Measurements from ENCODE around the gene GPHN.

DNA sequence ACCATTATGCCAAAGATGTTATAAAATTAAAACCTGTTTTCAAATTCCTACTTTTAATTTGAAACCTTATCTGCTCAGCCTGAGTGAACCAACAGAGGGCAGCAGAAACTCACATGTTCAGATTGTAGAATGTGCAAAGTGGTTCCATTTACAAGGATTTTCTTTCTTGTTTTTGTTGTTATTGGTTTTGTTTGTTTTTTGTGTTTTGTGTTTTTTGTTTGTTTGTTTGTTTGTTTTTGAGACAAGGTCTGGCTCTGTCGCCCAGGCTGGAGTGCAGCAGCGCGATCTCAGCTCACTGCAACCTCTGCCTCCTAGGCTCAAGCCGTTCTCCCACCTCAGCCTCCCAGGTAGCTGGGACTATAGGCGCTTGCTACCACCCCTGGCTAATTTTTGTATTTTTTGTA is 658.5 kb downstream of the GPHN start:
- TF ChIP-seq POLR2A (IDR thresholded peaks at IDR 0.05) = no peak
- TF ChIP-seq, protein P1, sequence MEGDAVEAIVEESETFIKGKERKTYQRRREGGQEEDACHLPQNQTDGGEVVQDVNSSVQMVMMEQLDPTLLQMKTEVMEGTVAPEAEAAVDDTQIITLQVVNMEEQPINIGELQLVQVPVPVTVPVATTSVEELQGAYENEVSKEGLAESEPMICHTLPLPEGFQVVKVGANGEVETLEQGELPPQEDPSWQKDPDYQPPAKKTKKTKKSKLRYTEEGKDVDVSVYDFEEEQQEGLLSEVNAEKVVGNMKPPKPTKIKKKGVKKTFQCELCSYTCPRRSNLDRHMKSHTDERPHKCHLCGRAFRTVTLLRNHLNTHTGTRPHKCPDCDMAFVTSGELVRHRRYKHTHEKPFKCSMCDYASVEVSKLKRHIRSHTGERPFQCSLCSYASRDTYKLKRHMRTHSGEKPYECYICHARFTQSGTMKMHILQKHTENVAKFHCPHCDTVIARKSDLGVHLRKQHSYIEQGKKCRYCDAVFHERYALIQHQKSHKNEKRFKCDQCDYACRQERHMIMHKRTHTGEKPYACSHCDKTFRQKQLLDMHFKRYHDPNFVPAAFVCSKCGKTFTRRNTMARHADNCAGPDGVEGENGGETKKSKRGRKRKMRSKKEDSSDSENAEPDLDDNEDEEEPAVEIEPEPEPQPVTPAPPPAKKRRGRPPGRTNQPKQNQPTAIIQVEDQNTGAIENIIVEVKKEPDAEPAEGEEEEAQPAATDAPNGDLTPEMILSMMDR (IDR thresholded peaks at IDR 0.05) = peak; percentile 38 to 96 (median 78)

All from thyroid gland (tissue), 4 donors.